Spleen (tissue), 7 donors: ENCODE results near the gene NKX2-2.

ENCODE experiments used
- POLR2A ChIP-seq, 3 donors: fragments of 450-650 bp; IDR thresholded peaks; one replicate each; pipeline ENCODE4 v1.5.1; 2017; ENCODE audit warnings: antibody characterized with exemption in 3 of 3, mild to moderate bottlenecking in 1 of 3
- POLR2AphosphoS5 ChIP-seq, 3 donors: sonication (generic); formaldehyde crosslinking; IDR thresholded peaks; one replicate each; pipeline ENCODE4 v1.5.1; 2017; ENCODE audit warnings: antibody characterized with exemption in 3 of 3
- TF ChIP-seq, protein P1 (sequence below), 11 experiments: fragments of 200-600 bp in 7 of 11; fragments of 450-650 bp in 4 of 11; sonication (generic) in 4 of 11; IDR thresholded peaks in 8 of 11; conservative IDR thresholded peaks in 3 of 11; 1 replicate in 7 of 11; 2 replicates in 4 of 11; pipeline versions ENCODE4 v1.4.0 to v1.8.0; 2016 to 2021; ENCODE audit warnings: antibody characterized with exemption in 11 of 11, inconsistent platforms in 4 of 11, mild to moderate bottlenecking in 1 of 11
- donor health status: DM: no; HTN: no; CAD: no; lungs with moderate emphysema.
- donor health status: DM: no; HTN: no; CAD: no.
- donor health status: DM: no; HTN: no; CAD: no.

DNA sequence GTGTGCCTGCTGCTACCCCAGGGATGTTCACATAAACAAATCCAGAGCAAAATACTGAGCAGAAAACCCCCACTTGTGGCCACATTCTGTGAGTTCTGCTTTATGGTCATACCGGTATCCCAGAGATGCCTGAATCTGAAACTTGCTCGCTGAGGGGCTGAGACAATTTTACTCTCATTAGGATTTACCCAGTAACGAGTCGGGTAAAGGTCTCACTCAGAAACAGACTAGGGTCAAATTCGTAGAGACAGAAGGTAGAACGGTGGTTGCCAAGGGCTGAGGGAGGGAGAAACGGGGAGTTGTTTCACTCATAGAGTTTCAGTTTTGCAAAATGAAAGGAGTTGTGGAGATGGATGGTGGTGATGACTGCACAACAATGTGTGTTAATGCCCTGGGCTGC lies 45.4 kb upstream of the NKX2-2 start:
- TF ChIP-seq POLR2A (IDR thresholded peaks at IDR 0.05) (no peak), POLR2AphosphoS5 (IDR thresholded peaks at IDR 0.05) (no peak)
- TF ChIP-seq, protein P1, sequence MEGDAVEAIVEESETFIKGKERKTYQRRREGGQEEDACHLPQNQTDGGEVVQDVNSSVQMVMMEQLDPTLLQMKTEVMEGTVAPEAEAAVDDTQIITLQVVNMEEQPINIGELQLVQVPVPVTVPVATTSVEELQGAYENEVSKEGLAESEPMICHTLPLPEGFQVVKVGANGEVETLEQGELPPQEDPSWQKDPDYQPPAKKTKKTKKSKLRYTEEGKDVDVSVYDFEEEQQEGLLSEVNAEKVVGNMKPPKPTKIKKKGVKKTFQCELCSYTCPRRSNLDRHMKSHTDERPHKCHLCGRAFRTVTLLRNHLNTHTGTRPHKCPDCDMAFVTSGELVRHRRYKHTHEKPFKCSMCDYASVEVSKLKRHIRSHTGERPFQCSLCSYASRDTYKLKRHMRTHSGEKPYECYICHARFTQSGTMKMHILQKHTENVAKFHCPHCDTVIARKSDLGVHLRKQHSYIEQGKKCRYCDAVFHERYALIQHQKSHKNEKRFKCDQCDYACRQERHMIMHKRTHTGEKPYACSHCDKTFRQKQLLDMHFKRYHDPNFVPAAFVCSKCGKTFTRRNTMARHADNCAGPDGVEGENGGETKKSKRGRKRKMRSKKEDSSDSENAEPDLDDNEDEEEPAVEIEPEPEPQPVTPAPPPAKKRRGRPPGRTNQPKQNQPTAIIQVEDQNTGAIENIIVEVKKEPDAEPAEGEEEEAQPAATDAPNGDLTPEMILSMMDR (IDR thresholded peaks at IDR 0.05 in 8 of 11, conservative IDR thresholded peaks at IDR 0.05 in 3 of 11) = no peak
